GM19025 (cell line): ENCODE results near the gene WIPF2.

Experiments
- ATAC-seq: cut with Tn5 transposase; IDR thresholded peaks from one replicate; pipeline ENCODE4 v1.9.1; 2021; ENCODE audit warnings: mild to moderate bottlenecking, low read depth, moderate library complexity; ENCODE audit not compliant: unreplicated experiment

The WIPF2 gene

GRCh38 chr17:40244255-40244654 lies 25.2 kb downstream of the WIPF2 start:
- no peak for ATAC-seq

GRCh38 chr17:40247926-40248495 lies 28.9 kb downstream of the WIPF2 start:
- no peak for ATAC-seq

GRCh38 chr17:40248507-40248906 lies 29.4 kb downstream of the WIPF2 start:
- no peak for ATAC-seq

GRCh38 chr17:40251576-40251975 lies 32.5 kb downstream of the WIPF2 start:
- no peak for ATAC-seq

DNA sequence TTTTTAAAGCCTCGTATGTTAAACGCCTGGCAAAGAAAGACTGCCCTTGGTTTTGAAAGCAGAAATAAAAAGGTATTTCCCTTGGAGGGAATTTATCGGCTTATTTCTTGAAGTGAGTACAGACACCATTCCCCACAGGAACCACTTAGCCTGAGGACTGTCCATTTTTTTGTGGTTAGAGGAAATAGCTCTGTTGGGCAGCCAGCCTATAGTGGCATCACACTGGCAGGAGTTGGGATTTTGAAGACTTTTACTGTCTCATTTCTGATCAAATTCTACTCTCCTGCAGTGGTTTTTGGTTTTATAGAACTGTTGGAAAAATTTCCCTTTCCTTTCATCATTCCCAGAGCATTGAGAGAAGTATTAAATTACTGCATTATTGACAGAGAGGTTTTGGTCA lies 34.5 kb downstream of the WIPF2 start:
- ATAC-seq, result no peak

GRCh38 chr17:40259505-40259904 lies 40.4 kb downstream of the WIPF2 start:
- no peak for ATAC-seq

GRCh38 chr17:40260528-40260927 lies 41.4 kb downstream of the WIPF2 start:
- ATAC-seq, result no peak

DNA sequence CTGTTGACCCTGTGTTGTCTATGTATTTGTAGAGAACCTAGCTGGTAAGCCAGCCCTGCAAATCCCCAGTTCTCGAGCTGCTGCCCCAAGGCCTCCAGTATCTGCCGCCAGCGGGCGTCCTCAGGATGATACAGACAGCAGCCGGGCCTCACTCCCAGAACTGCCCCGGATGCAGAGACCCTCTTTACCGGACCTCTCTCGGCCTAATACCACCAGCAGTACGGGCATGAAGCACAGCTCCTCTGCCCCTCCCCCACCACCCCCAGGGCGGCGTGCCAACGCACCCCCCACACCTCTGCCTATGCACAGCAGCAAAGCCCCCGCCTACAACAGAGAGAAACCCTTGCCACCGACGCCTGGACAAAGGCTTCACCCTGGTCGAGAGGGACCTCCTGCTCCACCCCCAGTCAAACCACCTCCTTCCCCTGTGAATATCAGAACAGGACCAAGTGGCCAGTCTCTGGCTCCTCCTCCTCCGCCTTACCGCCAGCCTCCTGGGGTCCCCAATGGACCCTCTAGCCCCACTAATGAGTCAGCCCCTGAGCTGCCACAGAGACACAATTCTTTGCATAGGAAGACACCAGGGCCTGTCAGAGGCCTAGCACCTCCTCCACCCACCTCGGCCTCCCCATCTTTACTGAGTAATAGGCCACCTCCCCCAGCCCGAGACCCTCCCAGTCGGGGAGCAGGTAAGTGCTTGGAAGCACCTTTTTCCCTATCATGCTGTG lies 45.5 kb downstream of the WIPF2 start:
- no peak for ATAC-seq

DNA sequence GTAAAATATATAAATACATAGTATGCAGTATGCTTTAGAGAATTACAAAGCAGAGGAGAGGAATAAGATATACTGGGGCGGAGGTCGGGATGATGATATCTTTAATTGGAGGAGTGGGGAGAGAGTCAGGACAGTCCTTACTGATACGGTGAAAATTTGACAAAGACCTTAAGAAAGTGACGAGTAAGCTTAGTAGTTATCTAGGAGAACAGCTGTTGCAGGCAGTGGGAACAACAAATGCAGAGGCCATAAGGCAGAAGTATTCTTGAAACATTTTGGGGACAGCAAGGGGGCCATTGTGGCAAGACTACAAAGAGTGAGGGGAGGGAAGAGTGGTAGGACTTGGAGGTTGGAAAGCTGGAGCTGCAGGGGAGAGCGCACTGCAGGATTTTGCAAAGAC lies 46.2 kb downstream of the WIPF2 start:
- no peak for ATAC-seq

GRCh38 chr17:40266882-40267281 lies 47.8 kb downstream of the WIPF2 start:
- no peak for ATAC-seq

DNA sequence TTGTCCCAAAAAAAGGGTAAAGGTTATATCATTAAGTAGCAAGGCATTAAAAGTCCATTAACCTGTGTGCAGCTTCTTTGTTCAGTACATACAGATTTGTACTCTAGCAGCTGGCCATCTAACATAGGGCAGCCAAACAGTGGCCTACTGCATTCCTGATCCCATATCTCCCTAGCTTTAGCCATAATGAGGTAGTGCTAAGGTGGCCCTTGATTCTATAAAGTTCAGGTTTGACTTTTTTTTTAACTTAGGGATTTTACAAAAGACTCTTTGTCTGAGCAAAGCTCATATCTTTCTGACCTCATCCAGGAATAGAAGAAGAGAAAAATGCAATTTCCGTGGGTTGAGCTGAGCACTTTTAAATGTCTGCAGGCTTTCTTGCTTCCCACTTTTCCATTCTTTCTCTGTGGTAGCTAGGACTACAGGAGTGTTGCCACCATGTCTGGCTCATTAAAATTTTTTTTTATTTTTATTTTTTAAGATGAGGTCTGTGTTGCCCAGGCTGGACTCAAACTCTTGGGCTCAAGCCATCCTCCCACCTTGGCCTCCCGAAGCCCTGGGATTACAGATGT lies 49.1 kb downstream of the WIPF2 start:
- no peak for ATAC-seq

- ATAC-seq, result no peak
These were observed 59.3 kb downstream of the WIPF2 start for GRCh38 chr17:40278414-40278813.

- no peak for ATAC-seq
These were observed 60.3 kb downstream of the WIPF2 start for GRCh38 chr17:40279402-40279801.

GRCh38 chr17:40281663-40282062 lies 62.6 kb downstream of the WIPF2 start:
- ATAC-seq, result no peak

DNA sequence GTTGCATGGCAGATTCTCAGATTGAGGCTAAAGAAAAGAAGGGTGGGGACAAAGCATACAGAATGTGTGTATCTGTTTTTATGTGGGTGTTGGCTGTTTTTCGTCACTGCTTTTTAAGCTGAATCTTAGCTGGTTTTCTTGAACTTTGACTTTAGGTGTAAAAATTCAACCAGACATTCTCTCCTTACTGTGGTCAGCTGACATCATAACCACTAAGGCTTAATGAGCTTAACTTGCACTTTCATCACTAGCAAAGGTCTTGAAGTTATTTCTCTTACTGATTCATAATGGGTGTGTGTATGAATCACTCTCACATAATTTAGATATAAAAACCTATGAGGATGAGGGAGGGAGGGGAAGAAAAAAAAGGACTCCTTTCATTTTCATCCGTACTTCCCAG lies 64.6 kb downstream of the WIPF2 start:
- no peak for ATAC-seq

GRCh38 chr17:40284085-40284713 lies 65.1 kb downstream of the WIPF2 start:
- no peak for ATAC-seq

- no peak for ATAC-seq
These were observed 67.4 kb downstream of the WIPF2 start for GRCh38 chr17:40286473-40286872.

GRCh38 chr17:40287159-40287493 lies 68.0 kb downstream of the WIPF2 start:
- ATAC-seq, result no peak

GRCh38 chr17:40287494-40288369 lies 68.6 kb downstream of the WIPF2 start, which contains the start of gene CDC6:
Gene CDC6 (plus strand): TSS chr17:40287879. CDS start chr17:40289421, 1,542 bp downstream.
- peak; percentile 88 for ATAC-seq

GRCh38 chr17:40290629-40291280 lies 71.7 kb downstream of the WIPF2 start:
- no peak for ATAC-seq
